ENCODE results near the gene PRSS50. TPM values are rescaled to one million over a fixed set of nuclear protein-coding genes. Genes with fewer than 3 reads are reported as not detected.

PRSS50 gene
- total RNA-seq, 1 experiment from 2014 or later = not detected

- TF ChIP-seq, protein P1, sequence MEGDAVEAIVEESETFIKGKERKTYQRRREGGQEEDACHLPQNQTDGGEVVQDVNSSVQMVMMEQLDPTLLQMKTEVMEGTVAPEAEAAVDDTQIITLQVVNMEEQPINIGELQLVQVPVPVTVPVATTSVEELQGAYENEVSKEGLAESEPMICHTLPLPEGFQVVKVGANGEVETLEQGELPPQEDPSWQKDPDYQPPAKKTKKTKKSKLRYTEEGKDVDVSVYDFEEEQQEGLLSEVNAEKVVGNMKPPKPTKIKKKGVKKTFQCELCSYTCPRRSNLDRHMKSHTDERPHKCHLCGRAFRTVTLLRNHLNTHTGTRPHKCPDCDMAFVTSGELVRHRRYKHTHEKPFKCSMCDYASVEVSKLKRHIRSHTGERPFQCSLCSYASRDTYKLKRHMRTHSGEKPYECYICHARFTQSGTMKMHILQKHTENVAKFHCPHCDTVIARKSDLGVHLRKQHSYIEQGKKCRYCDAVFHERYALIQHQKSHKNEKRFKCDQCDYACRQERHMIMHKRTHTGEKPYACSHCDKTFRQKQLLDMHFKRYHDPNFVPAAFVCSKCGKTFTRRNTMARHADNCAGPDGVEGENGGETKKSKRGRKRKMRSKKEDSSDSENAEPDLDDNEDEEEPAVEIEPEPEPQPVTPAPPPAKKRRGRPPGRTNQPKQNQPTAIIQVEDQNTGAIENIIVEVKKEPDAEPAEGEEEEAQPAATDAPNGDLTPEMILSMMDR (conservative IDR thresholded peaks at IDR 0.05; ENCODE audit: low read depth, low read length) = no peak
- no peak for TF ChIP-seq EZH2 (IDR thresholded peaks at IDR 0.05; ENCODE audit: borderline replicate concordance, low read depth, low read length, poor library complexity, severe bottlenecking)
- ChIA-PET POLR2A (ENCODE audit: low non-redundant PET) (no interaction called here), CTCF (no interaction called here)
- Histone ChIP-seq H3K9me3 (ENCODE audit: low read depth, low read length, poor library complexity, severe bottlenecking) (no peaks in the 10 kb centered on the region), H3K4me3 (ENCODE audit: low read depth, low read length, poor library complexity, severe bottlenecking) (no peak overlapping the region), H3K36me3 (ENCODE audit: insufficient read depth, low read length, poor library complexity, severe bottlenecking) (no peaks in the 10 kb centered on the region), H3K27ac (ENCODE audit: low read depth, low read length, poor library complexity, severe bottlenecking) (no peak overlapping the region), H3K4me1 (ENCODE audit: insufficient read depth, low read length, poor library complexity, severe bottlenecking) (no peaks in the 10 kb centered on the region), H3K27me3 (replicated peaks; ENCODE audit: insufficient read depth, low read depth, low read length, poor library complexity) (no peaks in the 10 kb centered on the region)
- DNase-seq (ENCODE audit: low spot score) = no peak
- intact Hi-C loops (cut with micrococcal nuclease; ENCODE audit: unreplicated experiment) = no loop called here
- no TSS peak for BruUV-seq (replicated peaks)
Observed at GRCh38 chr3:46711760-46712159, 5.9 kb downstream of the PRSS50 start.

DNA sequence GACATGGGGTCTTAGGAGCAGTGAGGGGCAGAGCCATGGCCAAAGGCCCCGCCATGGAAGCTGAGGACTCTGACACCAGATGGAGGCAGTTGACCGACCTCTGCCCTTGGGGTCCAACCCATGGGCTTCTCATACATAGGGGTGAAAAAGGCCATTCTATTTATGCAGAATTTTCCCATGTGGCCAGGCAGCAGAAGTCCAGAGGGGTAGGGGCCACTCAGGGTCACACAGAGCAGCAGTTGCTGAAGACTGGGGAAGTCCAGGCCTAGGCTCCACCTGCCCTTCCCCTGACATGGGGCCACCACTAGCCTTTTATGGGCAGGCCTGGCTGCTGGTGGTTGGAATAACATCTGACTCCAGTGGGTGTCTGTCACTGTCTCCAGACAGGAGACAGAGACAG is 6.4 kb downstream of the PRSS50 start:
- DNase-seq (ENCODE audit: low spot score) = no peak
- Histone ChIP-seq H3K36me3 (ENCODE audit: insufficient read depth, low read length, poor library complexity, severe bottlenecking) (no peaks in the 10 kb centered on the region), H3K4me1 (ENCODE audit: insufficient read depth, low read length, poor library complexity, severe bottlenecking) (no peaks in the 10 kb centered on the region), H3K27ac (ENCODE audit: low read depth, low read length, poor library complexity, severe bottlenecking) (no peak overlapping the region), H3K9me3 (ENCODE audit: low read depth, low read length, poor library complexity, severe bottlenecking) (no peaks in the 10 kb centered on the region), H3K4me3 (ENCODE audit: low read depth, low read length, poor library complexity, severe bottlenecking) (no peak overlapping the region), H3K27me3 (replicated peaks; ENCODE audit: insufficient read depth, low read depth, low read length, poor library complexity) (no peaks in the 10 kb centered on the region)
- POLR2A ChIA-PET (ENCODE audit: low non-redundant PET) = no interaction called here
- CTCF ChIA-PET = no interaction called here
- no TSS peak for BruUV-seq (replicated peaks)
- TF ChIP-seq, protein P1 (conservative IDR thresholded peaks at IDR 0.05; ENCODE audit: low read depth, low read length) = no peak
- TF ChIP-seq EZH2 (IDR thresholded peaks at IDR 0.05; ENCODE audit: borderline replicate concordance, low read depth, low read length, poor library complexity, severe bottlenecking) = no peak
- intact Hi-C loops (cut with micrococcal nuclease; ENCODE audit: unreplicated experiment) = no loop called here

DNA sequence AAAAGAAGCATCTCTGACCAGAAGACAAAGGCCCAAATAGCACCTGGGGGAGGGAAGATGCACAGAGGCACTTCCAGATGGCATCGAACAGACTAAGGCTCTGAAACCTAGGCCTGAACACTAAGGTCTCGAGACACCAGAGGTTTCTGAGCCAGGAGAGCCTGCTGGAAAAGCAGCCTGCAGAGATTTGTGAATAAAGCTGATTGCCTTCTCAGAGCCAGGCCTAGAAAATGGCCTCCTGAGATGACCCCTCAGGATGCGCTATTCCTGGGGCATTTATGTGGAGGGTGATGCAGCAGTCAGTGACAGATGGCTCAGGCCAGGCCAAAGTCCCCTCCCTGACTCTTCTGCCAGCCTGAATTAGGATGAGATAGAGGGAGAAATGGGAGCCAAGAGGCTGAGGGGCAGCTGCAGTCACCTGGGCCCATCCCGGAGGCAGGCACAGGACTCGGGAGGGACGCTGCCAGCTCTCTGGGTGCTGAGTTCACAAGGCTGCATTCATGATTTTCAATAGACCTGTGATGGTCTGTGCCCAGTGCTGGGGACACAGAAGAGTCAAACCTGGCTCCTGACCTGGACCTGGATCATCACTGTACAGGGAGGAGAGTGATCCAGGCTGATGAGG is 6.9 kb downstream of the PRSS50 start:
- intact Hi-C loops (cut with micrococcal nuclease; ENCODE audit: unreplicated experiment) = no loop called here
- Histone ChIP-seq H3K36me3 (ENCODE audit: insufficient read depth, low read length, poor library complexity, severe bottlenecking) (no peaks in the 10 kb centered on the region), H3K27ac (ENCODE audit: low read depth, low read length, poor library complexity, severe bottlenecking) (no peak overlapping the region), H3K9me3 (ENCODE audit: low read depth, low read length, poor library complexity, severe bottlenecking) (no peaks in the 10 kb centered on the region), H3K4me1 (ENCODE audit: insufficient read depth, low read length, poor library complexity, severe bottlenecking) (no peaks in the 10 kb centered on the region), H3K27me3 (replicated peaks; ENCODE audit: insufficient read depth, low read depth, low read length, poor library complexity) (no peaks in the 10 kb centered on the region), H3K4me3 (ENCODE audit: low read depth, low read length, poor library complexity, severe bottlenecking) (no peak overlapping the region)
- no TSS peak for BruUV-seq (replicated peaks)
- POLR2A ChIA-PET (ENCODE audit: low non-redundant PET) = no interaction called here
- TF ChIP-seq, protein P1 (conservative IDR thresholded peaks at IDR 0.05; ENCODE audit: low read depth, low read length) = no peak
- no peak for TF ChIP-seq EZH2 (IDR thresholded peaks at IDR 0.05; ENCODE audit: borderline replicate concordance, low read depth, low read length, poor library complexity, severe bottlenecking)
- CTCF ChIA-PET = no interaction called here
- DNase-seq (ENCODE audit: low spot score) = no peak
